ENCODE measurements around the gene AIFM1. TPM values are rescaled to one million over a fixed set of nuclear protein-coding genes. Genes with fewer than 3 reads are reported as not detected.

AIFM1 gene
- total RNA-seq, 1 experiment from 2014 or later, result 69.4 TPM

DNA sequence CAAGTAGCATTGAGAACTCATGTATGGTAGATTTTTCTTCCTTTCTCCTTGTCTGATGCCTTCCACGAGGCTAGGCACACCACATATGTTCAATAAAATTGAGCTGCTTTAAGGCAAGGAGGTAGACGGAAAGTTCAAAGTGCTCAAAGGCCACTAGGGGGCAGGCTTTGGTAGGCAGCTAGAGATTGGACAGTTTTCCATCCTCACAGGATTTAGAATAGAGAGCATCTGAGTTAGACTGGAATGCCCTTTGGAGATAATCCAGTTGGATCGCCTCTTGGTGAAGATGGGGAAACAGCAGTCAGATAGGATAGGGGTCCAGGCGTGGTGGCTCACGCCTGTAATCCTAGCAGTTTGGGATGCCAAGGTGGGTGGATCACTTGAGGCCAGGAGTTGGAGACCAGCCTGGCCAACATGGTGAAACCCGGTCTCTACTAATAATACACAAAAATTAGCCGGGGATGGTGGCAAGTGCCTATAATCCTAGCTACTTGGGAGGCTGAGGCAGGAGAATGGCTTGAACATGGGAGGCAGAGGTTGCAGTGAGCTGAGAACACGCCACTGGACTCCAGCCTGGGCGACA, 85.7 kb downstream of the AIFM1 start:
- no peaks in the 10 kb centered on the region for H3K4me1 ChIP-seq (ENCODE audit: insufficient read depth, low read length, poor library complexity, severe bottlenecking)
- intact Hi-C loops (cut with micrococcal nuclease; ENCODE audit: unreplicated experiment), result loop anchor here (1.0 kb wide), 1 partner anchor 112 kb away; no protein-coding TSS in a partner anchor
- no peaks in the 10 kb centered on the region for H3K27me3 ChIP-seq (replicated peaks; ENCODE audit: insufficient read depth, low read depth, low read length, poor library complexity)
- BruUV-seq (replicated peaks), result no TSS peak
- POLR2A ChIA-PET (ENCODE audit: low non-redundant PET), result no interaction called here
- no peak overlapping the region for H3K4me3 ChIP-seq (ENCODE audit: low read depth, low read length, poor library complexity, severe bottlenecking)
- H3K27ac ChIP-seq (ENCODE audit: low read depth, low read length, poor library complexity, severe bottlenecking), result no peak overlapping the region
- CTCF ChIA-PET, result interaction anchor here (0.6 to 1.1 kb wide), 9 partner anchors 16 to 837 kb away, joined by 3 to 9 read pairs (median 5); partner anchors contain the start of gene AIFM1
- no peaks in the 10 kb centered on the region for H3K9me3 ChIP-seq (ENCODE audit: low read depth, low read length, poor library complexity, severe bottlenecking)
- TF ChIP-seq, protein P1, sequence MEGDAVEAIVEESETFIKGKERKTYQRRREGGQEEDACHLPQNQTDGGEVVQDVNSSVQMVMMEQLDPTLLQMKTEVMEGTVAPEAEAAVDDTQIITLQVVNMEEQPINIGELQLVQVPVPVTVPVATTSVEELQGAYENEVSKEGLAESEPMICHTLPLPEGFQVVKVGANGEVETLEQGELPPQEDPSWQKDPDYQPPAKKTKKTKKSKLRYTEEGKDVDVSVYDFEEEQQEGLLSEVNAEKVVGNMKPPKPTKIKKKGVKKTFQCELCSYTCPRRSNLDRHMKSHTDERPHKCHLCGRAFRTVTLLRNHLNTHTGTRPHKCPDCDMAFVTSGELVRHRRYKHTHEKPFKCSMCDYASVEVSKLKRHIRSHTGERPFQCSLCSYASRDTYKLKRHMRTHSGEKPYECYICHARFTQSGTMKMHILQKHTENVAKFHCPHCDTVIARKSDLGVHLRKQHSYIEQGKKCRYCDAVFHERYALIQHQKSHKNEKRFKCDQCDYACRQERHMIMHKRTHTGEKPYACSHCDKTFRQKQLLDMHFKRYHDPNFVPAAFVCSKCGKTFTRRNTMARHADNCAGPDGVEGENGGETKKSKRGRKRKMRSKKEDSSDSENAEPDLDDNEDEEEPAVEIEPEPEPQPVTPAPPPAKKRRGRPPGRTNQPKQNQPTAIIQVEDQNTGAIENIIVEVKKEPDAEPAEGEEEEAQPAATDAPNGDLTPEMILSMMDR (conservative IDR thresholded peaks at IDR 0.05; ENCODE audit: low read depth, low read length), result peak; percentile 79
- TF ChIP-seq EZH2 (IDR thresholded peaks at IDR 0.05; ENCODE audit: borderline replicate concordance, low read depth, low read length, poor library complexity, severe bottlenecking), result no peak
- DNase-seq (ENCODE audit: low spot score), result peak; percentile 78
- no peaks in the 10 kb centered on the region for H3K36me3 ChIP-seq (ENCODE audit: insufficient read depth, low read length, poor library complexity, severe bottlenecking)

Other genes with a start within 250 kb of the AIFM1 start
- gene BCORL1, start 183.2 kb downstream of the AIFM1 start, total RNA-seq (2021), result 13.3 and 18.3 TPM in 2 replicates
- 8.4 and 9.0 TPM in 2 replicates for gene ELF4, start 55.3 kb downstream of the AIFM1 start, total RNA-seq (2021)
- 4.8 and 6.2 TPM in 2 replicates for gene RAB33A, start 6.1 kb upstream of the AIFM1 start, total RNA-seq (2021)
- gene ZNF280C, start 103.1 kb upstream of the AIFM1 start, total RNA-seq (2021), result 16.8 and 22.0 TPM in 2 replicates
- 19.3 and 21.6 TPM in 2 replicates for gene SLC25A14, start 174.1 kb upstream of the AIFM1 start, total RNA-seq (2021)
- gene GPR119, start 219.8 kb upstream of the AIFM1 start, total RNA-seq (2021), result not detected in 2 replicates
- 33.1 and 35.0 TPM in 2 replicates for gene RBMX2, start 236.1 kb upstream of the AIFM1 start, total RNA-seq (2021)